GM12875 (cell line): ENCODE measurements around the gene PITPNM1.

Source experiments
- H3K4me3 ChIP-seq: one replicate; pipeline ENCODE4 v1.5.1; 2011; ENCODE audit warnings: low read depth, low read length, control low read depth
- CTCF ChIP-seq: IDR thresholded peaks from 2 replicates; pipeline ENCODE4 v1.5.1; 2011; ENCODE audit warnings: low read depth, mild to moderate bottlenecking, control low read depth, inconsistent platforms, low read length, moderate library complexity, borderline replicate concordance; ENCODE audit not compliant: insufficient read depth

Gene PITPNM1

GRCh38 chr11:67507242-67507863, 2.2 kb upstream of the PITPNM1 start:
- no peak for TF ChIP-seq CTCF
- H3K4me3 ChIP-seq: peak overlapping the region; percentile 86

- TF ChIP-seq CTCF: no peak
- peak overlapping the region; percentile 12 for H3K4me3 ChIP-seq
Observed at GRCh38 chr11:67506426-67507051, 1.4 kb upstream of the PITPNM1 start.

- peak; percentile 99 for TF ChIP-seq CTCF
- H3K4me3 ChIP-seq: peak overlapping the region; percentile 90
Observed at GRCh38 chr11:67505605-67506396, 638 bp upstream of the PITPNM1 start.

- peak overlapping the region; percentile 90 for H3K4me3 ChIP-seq
- TF ChIP-seq CTCF: no peak
Observed at GRCh38 chr11:67504005-67504949, 886 bp downstream of the PITPNM1 start.

GRCh38 chr11:67503119-67504004, 1.8 kb downstream of the PITPNM1 start:
- peak overlapping the region; percentile 90 for H3K4me3 ChIP-seq
- TF ChIP-seq CTCF: no peak

GRCh38 chr11:67502328-67502979, 2.7 kb downstream of the PITPNM1 start:
- TF ChIP-seq CTCF: no peak
- H3K4me3 ChIP-seq: no peak overlapping the region
